Mesenchymal stem cell (in vitro differentiated cells and primary cell): Measurements from ENCODE around the gene GPR101. TPM values are rescaled to one million over a fixed set of nuclear protein-coding genes. Genes with fewer than 3 reads are reported as not detected.

Experiments used
- DNase-seq: peaks from one replicate; pipeline ENCODE4 v3.0.0-alpha.2; 2013
- H2AFZ ChIP-seq: one replicate; pipeline ENCODE4 v1.6.1; 2013; ENCODE audit warnings: low read depth, mild to moderate bottlenecking, control low read depth, inconsistent platforms, low read length, moderate library complexity
- H2AK5ac ChIP-seq: 2 replicates; pipeline ENCODE4 v1.6.1; 2013; ENCODE audit warnings: low read length, moderate library complexity, mild to moderate bottlenecking, inconsistent platforms; ENCODE audit not compliant: severe bottlenecking
- H2BK120ac ChIP-seq: one replicate; pipeline ENCODE4 v1.6.1; 2013; ENCODE audit warnings: low read depth, mild to moderate bottlenecking, inconsistent platforms, low read length, moderate library complexity
- H2BK12ac ChIP-seq, 2 experiments: one replicate each; pipeline ENCODE4 v1.6.1; 2013; ENCODE audit warnings: inconsistent platforms in 2 of 2, low read length in 2 of 2, mild to moderate bottlenecking in 2 of 2, moderate library complexity in 2 of 2, control low read depth in 1 of 2
- H2BK15ac ChIP-seq: one replicate; pipeline ENCODE4 v1.6.1; 2013; ENCODE audit warnings: mild to moderate bottlenecking, low read depth, inconsistent platforms; ENCODE audit not compliant: poor library complexity, severe bottlenecking
- H2BK5ac ChIP-seq: 2 replicates; pipeline ENCODE4 v1.6.1; 2013; ENCODE audit warnings: low read depth, mild to moderate bottlenecking, low read length, control low read depth, inconsistent platforms; ENCODE audit not compliant: poor library complexity, severe bottlenecking
- H3K14ac ChIP-seq, 2 experiments: one replicate each; pipeline ENCODE4 v1.6.1; 2013; ENCODE audit warnings: inconsistent platforms in 2 of 2, low read length in 2 of 2, control low read depth in 1 of 2, mild to moderate bottlenecking in 1 of 2, moderate library complexity in 1 of 2
- H3K18ac ChIP-seq, 2 experiments: one replicate each; pipeline ENCODE4 v1.6.1; 2013; ENCODE audit warnings: inconsistent platforms in 2 of 2, low read length in 2 of 2, control low read depth in 1 of 2, low read depth in 1 of 2, mild to moderate bottlenecking in 1 of 2
- H3K23ac ChIP-seq, 2 experiments: one replicate each; pipeline ENCODE4 v1.6.1; 2013; ENCODE audit warnings: inconsistent platforms in 2 of 2, low read length in 2 of 2, mild to moderate bottlenecking in 2 of 2, moderate library complexity in 2 of 2, control low read depth in 1 of 2
- H3K27ac ChIP-seq: 2 replicates; pipeline ENCODE4 v1.5.1; 2013; ENCODE audit warnings: mild to moderate bottlenecking, moderate library complexity, low read length, control low read depth, inconsistent platforms; ENCODE audit not compliant: poor library complexity, severe bottlenecking
- H3K27me3 ChIP-seq, 2 experiments: 2 replicates each; pipeline versions ENCODE4 v1.6.1 to v1.7.0; 2013; ENCODE audit warnings: low read length in 2 of 2, mild to moderate bottlenecking in 2 of 2, moderate library complexity in 2 of 2, control low read depth in 1 of 2, inconsistent platforms in 1 of 2; ENCODE audit not compliant: control insufficient read depth in 1 of 2, insufficient read depth in 1 of 2
- H3K36me3 ChIP-seq, 2 experiments: 2 replicates each; pipeline versions ENCODE4 v1.6.1 to v1.7.0; 2013; ENCODE audit warnings: low read length in 2 of 2, control low read depth in 1 of 2, inconsistent platforms in 1 of 2, low read depth in 1 of 2, mild to moderate bottlenecking in 1 of 2; ENCODE audit not compliant: insufficient read depth in 2 of 2, control insufficient read depth in 1 of 2
- H3K4ac ChIP-seq, 2 experiments: one replicate each; pipeline ENCODE4 v1.6.1; 2013; ENCODE audit warnings: inconsistent platforms in 2 of 2, low read length in 2 of 2, mild to moderate bottlenecking in 2 of 2, moderate library complexity in 2 of 2, control low read depth in 1 of 2, low read depth in 1 of 2
- H3K4me1 ChIP-seq: 2 replicates; pipeline ENCODE4 v1.6.1; 2013; ENCODE audit warnings: low read depth, low read length, control low read depth; ENCODE audit not compliant: control insufficient read depth, insufficient read depth
- H3K4me2 ChIP-seq: 2 replicates; pipeline ENCODE4 v1.6.1; 2013; ENCODE audit warnings: low read length, mild to moderate bottlenecking, inconsistent platforms; ENCODE audit not compliant: poor library complexity, severe bottlenecking
- H3K4me3 ChIP-seq, 2 experiments: 2 replicates each; pipeline versions ENCODE4 v1.5.1 to v1.7.0; 2013; ENCODE audit warnings: low read length in 2 of 2, mild to moderate bottlenecking in 2 of 2, control low read depth in 1 of 2, low read depth in 1 of 2; ENCODE audit not compliant: insufficient read depth in 1 of 2
- H3K79me1 ChIP-seq: replicated peaks from 2 replicates; pipeline ENCODE4 v1.6.1; 2013; ENCODE audit warnings: mild to moderate bottlenecking, control low read depth, low read length, inconsistent platforms; ENCODE audit not compliant: poor library complexity, severe bottlenecking
- H3K9ac ChIP-seq: 2 replicates; pipeline ENCODE4 v1.7.0; 2013; ENCODE audit warnings: mild to moderate bottlenecking, low read length, moderate library complexity
- H3K9me3 ChIP-seq: 2 replicates; pipeline ENCODE4 v1.7.0; 2013; ENCODE audit warnings: mild to moderate bottlenecking, low read length; ENCODE audit not compliant: control insufficient read depth
- H4K8ac ChIP-seq: one replicate; pipeline ENCODE4 v1.6.1; 2013; ENCODE audit warnings: inconsistent platforms, mild to moderate bottlenecking, low read length, moderate library complexity
- H4K91ac ChIP-seq: one replicate; pipeline ENCODE4 v1.6.1; 2013; ENCODE audit warnings: mild to moderate bottlenecking, low read length, inconsistent platforms
- WGBS: methylation state at CpG from one replicate; pipeline ENCODE4 v1.1.7; 2013; ENCODE audit warnings: mixed read lengths; 5-methylcytosine and 5-hydroxymethylcytosine counted together
- polyA plus RNA-seq, 2 experiments: library from polyadenylated mRNA; stranded (reverse); fragments of 200-250 nt; gene quantifications; one replicate each; pipeline ENCODE4 v1.2.3, GENCODE V29; 2013

The GPR101 gene, protein sequence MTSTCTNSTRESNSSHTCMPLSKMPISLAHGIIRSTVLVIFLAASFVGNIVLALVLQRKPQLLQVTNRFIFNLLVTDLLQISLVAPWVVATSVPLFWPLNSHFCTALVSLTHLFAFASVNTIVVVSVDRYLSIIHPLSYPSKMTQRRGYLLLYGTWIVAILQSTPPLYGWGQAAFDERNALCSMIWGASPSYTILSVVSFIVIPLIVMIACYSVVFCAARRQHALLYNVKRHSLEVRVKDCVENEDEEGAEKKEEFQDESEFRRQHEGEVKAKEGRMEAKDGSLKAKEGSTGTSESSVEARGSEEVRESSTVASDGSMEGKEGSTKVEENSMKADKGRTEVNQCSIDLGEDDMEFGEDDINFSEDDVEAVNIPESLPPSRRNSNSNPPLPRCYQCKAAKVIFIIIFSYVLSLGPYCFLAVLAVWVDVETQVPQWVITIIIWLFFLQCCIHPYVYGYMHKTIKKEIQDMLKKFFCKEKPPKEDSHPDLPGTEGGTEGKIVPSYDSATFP
- polyA plus RNA-seq (2013, experiment 1 of 2) = not detected
- polyA plus RNA-seq (2013, experiment 2 of 2) = not detected

DNA sequence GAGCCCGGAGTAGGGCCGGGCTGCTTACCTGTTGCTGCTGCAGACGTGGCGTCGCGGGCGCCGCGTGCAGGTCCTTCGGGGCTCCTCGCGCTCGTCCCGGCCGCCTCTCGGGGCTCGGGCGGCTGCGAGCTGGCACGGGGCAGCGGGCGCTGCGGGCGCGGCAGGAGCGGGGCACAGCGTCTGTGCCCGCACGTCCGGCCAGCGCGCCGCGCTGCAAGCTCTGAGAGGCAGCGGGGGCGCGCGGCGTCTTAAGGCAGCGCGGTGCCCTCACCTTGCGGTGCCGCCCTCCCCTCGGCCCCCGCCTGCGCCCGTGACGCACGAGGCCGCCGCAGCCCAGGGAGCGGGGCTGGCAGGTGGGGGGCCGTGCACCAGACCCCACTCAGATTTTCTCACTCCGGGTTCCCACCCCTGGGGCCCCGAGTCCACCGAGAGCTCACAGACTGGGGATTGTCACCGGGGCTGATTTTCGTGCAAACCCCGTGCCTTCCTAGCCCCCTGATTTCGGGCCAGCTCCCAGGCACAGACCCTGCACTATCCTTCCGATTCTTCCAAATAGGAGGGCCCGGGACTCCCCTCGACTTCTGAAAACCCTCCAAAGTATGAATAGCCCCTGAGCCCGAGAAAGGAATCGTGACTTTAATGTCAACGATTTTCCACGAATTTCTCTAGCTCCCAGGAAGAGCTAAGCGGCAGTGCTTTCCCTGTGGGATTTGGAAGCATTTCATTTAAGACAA is at the start of gene GPR101:
GPR101 (minus strand) TSS at position 222 of the 734 bp plus-strand sequence. CDS start 2,321 bp downstream, outside the sequence.
- Histone ChIP-seq H3K4ac (no peak within 1 kb of the TSS), H3K9ac (no peak within 1 kb of the TSS), H2BK15ac (no peak within 1 kb of the TSS), H3K9me3 (no peaks in the 10 kb centered on the region), H3K27me3 (peaks cover 65 to 81% of the 10 kb centered on the region in 2 experiments), H3K4me2 (peak within 1 kb of the TSS; percentile 63), H2AK5ac (no peak within 1 kb of the TSS), H3K36me3 (no peaks in the 10 kb centered on the region), H3K4me3 (no peak within 1 kb of the TSS), H3K4me1 (peaks cover 11% of the 10 kb centered on the region), H4K91ac (no peak within 1 kb of the TSS), H2AFZ (no peak within 1 kb of the TSS), H2BK12ac (no peak within 1 kb of the TSS), H3K14ac (no peak within 1 kb of the TSS), H3K18ac (no peak within 1 kb of the TSS), H2BK5ac (no peak within 1 kb of the TSS), H3K23ac (no peak within 1 kb of the TSS), H3K27ac (no peak within 1 kb of the TSS), H2BK120ac (no peak within 1 kb of the TSS), H3K79me1 (no peaks in the 10 kb centered on the region), H4K8ac (no peak within 1 kb of the TSS)
- no peak for DNase-seq
- 2% methylated on average over 21 of the region's 68 CpGs for WGBS

DNA sequence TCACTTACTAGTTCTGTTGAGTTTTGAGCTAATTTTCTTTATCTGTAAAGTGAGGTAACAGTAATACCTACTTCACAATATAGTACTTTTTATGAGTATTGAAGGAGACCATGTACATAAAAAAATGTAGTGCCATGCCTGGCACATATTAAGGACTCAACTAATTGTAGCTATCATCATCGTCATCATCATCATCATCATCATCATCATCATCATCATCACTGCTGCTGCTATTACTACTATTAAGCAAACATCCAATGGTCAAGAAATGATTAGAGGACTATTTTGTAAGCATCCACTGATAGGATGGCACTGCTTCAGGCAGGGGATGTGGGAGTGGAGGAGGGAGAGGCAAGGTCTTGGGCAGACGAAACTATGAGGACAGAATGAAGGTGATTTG is 47.4 kb upstream of the GPR101 start:
- no peaks in the 10 kb centered on the region for H3K9me3 ChIP-seq
- no peak overlapping the region for H3K27ac ChIP-seq
- H4K8ac ChIP-seq = no peak overlapping the region
- no peak overlapping the region for H3K4me3 ChIP-seq
- no peaks in the 10 kb centered on the region for H3K79me1 ChIP-seq
- no peak overlapping the region for H2BK5ac ChIP-seq
- no peak overlapping the region for H3K4me2 ChIP-seq
- peaks cover 0 to 7% of the 10 kb centered on the region in 2 experiments for H3K27me3 ChIP-seq
- DNase-seq = no peak
- H3K23ac ChIP-seq = no peak overlapping the region
- no peak overlapping the region for H3K4ac ChIP-seq
- no peak overlapping the region for H2AK5ac ChIP-seq
- no peaks in the 10 kb centered on the region for H3K4me1 ChIP-seq
- no peak overlapping the region for H2AFZ ChIP-seq
- H2BK120ac ChIP-seq = no peak overlapping the region
- no peak overlapping the region for H2BK12ac ChIP-seq
- no peak overlapping the region for H3K14ac ChIP-seq
- 69% methylated on average over 1 of the region's 2 CpGs for WGBS
- H3K9ac ChIP-seq = no peak overlapping the region
- no peaks in the 10 kb centered on the region for H3K36me3 ChIP-seq
- no peak overlapping the region for H4K91ac ChIP-seq
- H2BK15ac ChIP-seq = no peak overlapping the region
- no peak overlapping the region for H3K18ac ChIP-seq

DNA sequence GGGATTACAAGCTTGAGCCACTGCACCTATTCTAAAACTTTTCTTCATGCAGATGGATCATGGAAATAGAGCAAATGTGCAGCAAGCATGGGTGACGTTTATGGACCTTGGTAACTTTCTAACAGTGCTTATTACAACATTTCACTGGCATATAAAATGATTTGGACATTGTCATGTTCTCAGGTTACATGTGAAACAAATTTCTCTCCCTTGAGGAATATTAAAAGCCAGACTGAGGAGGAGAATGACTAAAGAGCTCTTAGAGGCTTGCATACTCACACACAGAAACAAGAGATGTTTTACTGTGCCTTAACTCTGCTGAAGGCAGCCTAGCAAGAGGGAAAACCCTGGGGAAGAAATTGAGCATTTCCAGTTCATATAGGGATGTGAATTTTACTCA is 38.6 kb upstream of the GPR101 start:
- H2BK120ac ChIP-seq = no peak overlapping the region
- H3K23ac ChIP-seq = no peak overlapping the region
- no peak overlapping the region for H4K91ac ChIP-seq
- no peak overlapping the region for H3K27ac ChIP-seq
- H3K14ac ChIP-seq = no peak overlapping the region
- H3K4me1 ChIP-seq = no peaks in the 10 kb centered on the region
- peaks cover 0 to 6% of the 10 kb centered on the region in 2 experiments for H3K27me3 ChIP-seq
- no peak overlapping the region for H3K4ac ChIP-seq
- no peak overlapping the region for H3K18ac ChIP-seq
- no peak overlapping the region for H4K8ac ChIP-seq
- no peaks in the 10 kb centered on the region for H3K9me3 ChIP-seq
- no CpG with 5 or more reads among the region's 1 CpG for WGBS
- no peaks in the 10 kb centered on the region for H3K36me3 ChIP-seq
- no peak overlapping the region for H2BK5ac ChIP-seq
- no peak for DNase-seq
- H2AK5ac ChIP-seq = no peak overlapping the region
- no peak overlapping the region for H3K4me2 ChIP-seq
- H3K9ac ChIP-seq = no peak overlapping the region
- no peak overlapping the region for H2BK15ac ChIP-seq
- H3K79me1 ChIP-seq = no peaks in the 10 kb centered on the region
- H3K4me3 ChIP-seq = no peak overlapping the region
- H2AFZ ChIP-seq = no peak overlapping the region
- H2BK12ac ChIP-seq = no peak overlapping the region

DNA sequence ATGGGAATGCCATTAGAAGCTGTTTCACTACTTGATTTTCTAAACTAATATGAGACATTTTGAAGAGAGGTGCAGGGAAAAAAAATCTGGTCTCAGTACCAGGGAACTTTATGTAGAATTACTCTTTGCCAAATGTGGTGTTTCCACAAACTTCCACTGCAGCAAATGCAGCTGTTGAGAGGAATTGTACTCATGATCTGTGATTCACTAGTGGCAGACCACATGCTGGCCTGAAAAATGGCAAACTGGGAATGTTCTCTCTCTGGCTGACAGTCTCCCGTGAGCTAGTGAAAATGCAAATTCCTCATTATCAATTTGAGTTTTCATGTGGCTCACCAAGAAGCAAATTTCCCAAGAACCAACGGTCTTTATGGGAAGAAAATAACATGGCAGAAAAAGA is 37.8 kb upstream of the GPR101 start:
- Histone ChIP-seq H3K9ac (no peak overlapping the region), H2AK5ac (no peak overlapping the region), H3K9me3 (no peaks in the 10 kb centered on the region), H3K27ac (no peak overlapping the region), H3K14ac (no peak overlapping the region), H2BK15ac (no peak overlapping the region), H4K8ac (no peak overlapping the region), H3K18ac (no peak overlapping the region), H3K27me3 (peaks cover 0 to 6% of the 10 kb centered on the region in 2 experiments), H3K4ac (no peak overlapping the region), H2BK120ac (no peak overlapping the region), H3K4me1 (no peaks in the 10 kb centered on the region), H2BK12ac (no peak overlapping the region), H3K23ac (no peak overlapping the region), H3K36me3 (no peaks in the 10 kb centered on the region), H3K4me3 (no peak overlapping the region), H3K4me2 (no peak overlapping the region), H2BK5ac (no peak overlapping the region), H2AFZ (no peak overlapping the region), H4K91ac (no peak overlapping the region), H3K79me1 (no peaks in the 10 kb centered on the region)
- WGBS = 27% methylated on average over 1 of the region's 2 CpGs
- DNase-seq = no peak
